HepG2 (cell line): ENCODE measurements around the gene VPS26B. TPM values are rescaled to one million over a fixed set of nuclear protein-coding genes. Genes with fewer than 3 reads are reported as not detected.

ENCODE experiments used
- CENPX ChIP-seq: sonication (generic); formaldehyde crosslinking; IDR thresholded peaks from 2 replicates; pipeline ENCODE4 v1.9.0; 2021; ENCODE audit warnings: mild to moderate bottlenecking, missing genetic modification reagents, moderate library complexity
- DR1 ChIP-seq: sonication (generic); formaldehyde crosslinking; IDR thresholded peaks from 2 replicates; pipeline ENCODE4 v1.8.0; 2021; ENCODE audit warnings: mild to moderate bottlenecking, missing genetic modification reagents, inconsistent platforms
- ETV5 ChIP-seq: IDR thresholded peaks from 2 replicates; pipeline ENCODE4 v1.6.1; 2018; ENCODE audit warnings: missing biosample characterization, missing genetic modification reagents, inconsistent platforms, borderline replicate concordance
- FOXA3 ChIP-seq: IDR thresholded peaks from 2 replicates; pipeline ENCODE4 v1.6.1; 2016; ENCODE audit warnings: missing genetic modification reagents, missing compliant biosample characterization
- GABPA ChIP-seq, 2 experiments: IDR thresholded peaks; 2 replicates each; pipeline ENCODE4 v1.6.1; 2011 to 2016; ENCODE audit warnings: low read depth in 2 of 2, low read length in 1 of 2, missing biosample characterization in 1 of 2, missing genetic modification characterization in 1 of 2
- HDAC1 ChIP-seq: sonication (generic); formaldehyde crosslinking; IDR thresholded peaks from 2 replicates; pipeline ENCODE4 v1.5.1; 2020; ENCODE audit warnings: mild to moderate bottlenecking, missing genetic modification reagents
- HES4 ChIP-seq: sonication (generic); formaldehyde crosslinking; IDR thresholded peaks from 2 replicates; pipeline ENCODE4 v1.9.0; 2021; ENCODE audit warnings: mild to moderate bottlenecking, missing genetic modification reagents, borderline replicate concordance
- HNF4G ChIP-seq, 2 experiments: sonication (generic) in 1 of 2; formaldehyde crosslinking in 1 of 2; IDR thresholded peaks; 2 replicates each; pipeline versions ENCODE4 v1.4.0 to v1.6.1; 2011 to 2020; ENCODE audit warnings: borderline replicate concordance in 2 of 2, low read depth in 2 of 2, mild to moderate bottlenecking in 2 of 2, low read length in 1 of 2, missing genetic modification reagents in 1 of 2, moderate library complexity in 1 of 2
- IRX3 ChIP-seq: sonication (generic); formaldehyde crosslinking; IDR thresholded peaks from 2 replicates; pipeline ENCODE4 v1.8.1; 2023; ENCODE audit warnings: mild to moderate bottlenecking, low read depth, missing genetic modification reagents, borderline replicate concordance
- ISX ChIP-seq: sonication (generic); formaldehyde crosslinking; conservative IDR thresholded peaks from 2 replicates; pipeline ENCODE4 v1.5.0; 2020; ENCODE audit warnings: missing genetic modification reagents
- KLF6 ChIP-seq: IDR thresholded peaks from 2 replicates; pipeline ENCODE4 v1.8.0; 2016; ENCODE audit warnings: missing biosample characterization, missing genetic modification reagents
- MYC ChIP-seq: sonication (generic); formaldehyde crosslinking; IDR thresholded peaks from 2 replicates; pipeline ENCODE4 v1.9.0; 2021; ENCODE audit warnings: missing genetic modification reagents, borderline replicate concordance
- NCOA5 ChIP-seq: sonication (generic); formaldehyde crosslinking; IDR thresholded peaks from 2 replicates; pipeline ENCODE4 v1.4.0; 2020; ENCODE audit warnings: missing genetic modification reagents
- PHF8 ChIP-seq: sonication (generic); formaldehyde crosslinking; IDR thresholded peaks from 2 replicates; pipeline ENCODE4 v1.5.0; 2020; ENCODE audit warnings: missing genetic modification reagents
- REPIN1 ChIP-seq: sonication (generic); formaldehyde crosslinking; IDR thresholded peaks from 2 replicates; pipeline ENCODE4 v1.8.0; 2022; ENCODE audit warnings: missing genetic modification reagents, low read depth, mild to moderate bottlenecking, borderline replicate concordance
- SNAPC5 ChIP-seq: sonication (generic); formaldehyde crosslinking; IDR thresholded peaks from 2 replicates; pipeline ENCODE4 v1.8.1; 2023; ENCODE audit warnings: mild to moderate bottlenecking, missing genetic modification reagents, borderline replicate concordance
- STAG1 ChIP-seq: sonication (generic); formaldehyde crosslinking; IDR thresholded peaks from 2 replicates; pipeline ENCODE4 v1.4.0; 2020; ENCODE audit warnings: missing genetic modification reagents
- TFE3 ChIP-seq: IDR thresholded peaks from 2 replicates; pipeline ENCODE4 v1.6.1; 2016
- ZBTB8A ChIP-seq: sonication (generic); formaldehyde crosslinking; IDR thresholded peaks from 2 replicates; pipeline ENCODE4 v1.4.0; 2020; ENCODE audit warnings: mild to moderate bottlenecking, low read depth, missing genetic modification reagents, borderline replicate concordance
- ZGPAT ChIP-seq: IDR thresholded peaks from 2 replicates; pipeline ENCODE4 v1.6.1; 2016; ENCODE audit warnings: mild to moderate bottlenecking
- ZNF264 ChIP-seq: sonication (generic); formaldehyde crosslinking; IDR thresholded peaks from 2 replicates; pipeline ENCODE4 v1.4.0; 2020; ENCODE audit warnings: missing genetic modification reagents
- ZNF337 ChIP-seq: sonication (generic); formaldehyde crosslinking; IDR thresholded peaks from 2 replicates; pipeline ENCODE4 v1.5.1; 2020; ENCODE audit warnings: missing genetic modification reagents, low read depth, mild to moderate bottlenecking, borderline replicate concordance
- ZNF441 ChIP-seq: sonication (generic); formaldehyde crosslinking; IDR thresholded peaks from 2 replicates; pipeline ENCODE4 v1.7.0; 2021; ENCODE audit warnings: missing genetic modification reagents, borderline replicate concordance
- ZNF788 ChIP-seq: sonication (generic); formaldehyde crosslinking; IDR thresholded peaks from 2 replicates; pipeline ENCODE4 v1.5.0; 2020; ENCODE audit warnings: mild to moderate bottlenecking, missing genetic modification reagents, borderline replicate concordance
- polyA plus RNA-seq, 8 experiments: library from polyadenylated mRNA; depleted of rRNA in 3 of 8; stranded (reverse) in 7 of 8; unstranded in 1 of 8; fragments of >200 nt; fragmentation: Illumina TruSeq in 4 of 8; extraction: Trizol in 4 of 8; gene quantifications; 2 replicates each; pipeline versions ENCODE4 v1.2.1 to v1.2.3, GENCODE V29; 2011 to 2016; ENCODE audit warnings: low read depth in 4 of 8, missing spikeins in 1 of 8, mixed read lengths in 1 of 8; ENCODE audit not compliant: insufficient read depth in 1 of 8
- total RNA-seq, 5 experiments: library from RNA; depleted of rRNA; stranded (reverse); fragments of >200 nt; fragmentation: Illumina TruSeq; extraction: Trizol; gene quantifications; 2 replicates each; pipeline ENCODE4 v1.2.3, GENCODE V29; 2016; ENCODE audit warnings: low read depth in 1 of 5
- TF ChIP-seq, protein P1 (sequence below): fragments of 450-650 bp; IDR thresholded peaks from 2 replicates; pipeline ENCODE4 v1.6.1; 2017

The VPS26B gene
- total and polyA plus RNA-seq, 2 of the 13 experiments (the other 11 are each of a cell fraction or from before 2014, with no cell fraction given), result 20.2 to 23.2 TPM

DNA sequence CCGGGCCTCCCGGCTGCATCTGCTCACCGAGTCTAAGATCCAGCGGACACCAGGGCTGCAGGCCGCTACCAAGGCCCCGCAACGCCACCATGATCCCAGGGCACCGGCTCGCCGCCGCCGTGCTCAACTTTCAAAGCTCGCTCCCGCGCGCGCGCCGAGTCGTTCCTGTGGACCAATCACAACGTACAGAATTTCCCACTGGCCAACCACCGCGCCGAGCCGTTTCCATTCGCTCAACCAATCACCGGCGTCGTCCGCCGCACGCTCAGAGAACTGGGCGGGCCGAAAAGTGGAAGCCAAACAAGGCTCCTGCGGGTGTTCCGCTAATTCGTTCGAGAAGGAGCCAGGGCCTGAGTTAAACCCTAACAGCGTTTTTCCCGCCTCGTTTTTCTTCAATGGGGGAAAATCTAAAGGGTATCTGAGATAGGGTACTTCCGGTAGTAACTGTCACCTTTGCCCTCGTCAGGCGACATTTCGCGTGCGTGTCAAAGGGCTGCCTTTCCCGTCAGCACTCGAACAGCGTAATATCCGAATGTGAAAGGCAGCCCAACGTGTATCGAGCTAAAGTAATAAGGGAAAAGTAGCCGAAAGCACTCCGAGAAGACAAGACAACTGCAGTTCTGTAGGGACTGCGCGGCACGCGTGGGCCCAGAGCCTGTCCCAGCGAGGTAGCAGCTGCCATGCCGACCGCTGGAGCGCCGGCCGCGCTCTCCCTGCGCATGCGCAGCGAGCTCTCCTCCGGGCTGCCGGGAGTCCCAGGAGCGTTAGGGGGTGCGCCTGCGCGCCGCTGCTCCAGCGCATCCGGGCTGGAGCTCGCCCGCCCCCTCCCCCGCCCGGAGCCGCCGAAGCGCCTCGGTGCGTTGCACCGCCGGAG is at the start of gene VPS26B, which contains the start of gene NCAPD3 (continued):
- TF ChIP-seq TFE3 (CRISPR knock-in tag) (0 out of 2 replicates have a peak, but pooled peaks have one; percentile 38), SNAPC5 (CRISPR knock-in tag) (peak; percentile 84), ZNF441 (CRISPR knock-in tag) (peak; percentile 84; the same call in 1 of the 2 replicates), DR1 (CRISPR knock-in tag) (peak; percentile 72), FOXA3 (peak; percentile 5; the same call in 1 of the 2 replicates), IRX3 (CRISPR knock-in tag) (peak; percentile 14; the same call in 1 of the 2 replicates), CENPX (no peak), GABPA (IDR thresholded peaks at IDR 0.05; ENCODE audit: low read depth, low read length) (no peak), GABPA (CRISPR knock-in tag; IDR thresholded peaks at IDR 0.05; ENCODE audit: low read depth) (peak; percentile 64; the same call in 1 of the 2 replicates), PHF8 (peak; percentile 95), ZGPAT (CRISPR knock-in tag) (peak; percentile 66), STAG1 (CRISPR knock-in tag) (no peak), HNF4G (IDR thresholded peaks at IDR 0.05; ENCODE audit: borderline replicate concordance, low read depth, low read length) (0 out of 2 replicates have a peak, but pooled peaks have one; percentile 6), HNF4G (CRISPR knock-in tag; IDR thresholded peaks at IDR 0.05; ENCODE audit: borderline replicate concordance, low read depth) (no peak), NCOA5 (CRISPR knock-in tag) (no peak), ETV5 (CRISPR knock-in tag) (peak; percentile 49; the same call in 1 of the 2 replicates), HES4 (CRISPR knock-in tag) (peak; percentile 54; the same call in 1 of the 2 replicates), ZBTB8A (CRISPR knock-in tag) (peak; percentile 78; the same call in 1 of the 2 replicates), MYC (peak; percentile 87), HDAC1 (CRISPR knock-in tag) (peak; percentile 89), ZNF264 (CRISPR knock-in tag) (peak; percentile 88), KLF6 (no peak), ZNF788 (CRISPR knock-in tag) (peak; percentile 65), REPIN1 (CRISPR knock-in tag) (peak; percentile 72), ZNF337 (CRISPR knock-in tag) (no peak), ISX (no peak)
- TF ChIP-seq, protein P1, sequence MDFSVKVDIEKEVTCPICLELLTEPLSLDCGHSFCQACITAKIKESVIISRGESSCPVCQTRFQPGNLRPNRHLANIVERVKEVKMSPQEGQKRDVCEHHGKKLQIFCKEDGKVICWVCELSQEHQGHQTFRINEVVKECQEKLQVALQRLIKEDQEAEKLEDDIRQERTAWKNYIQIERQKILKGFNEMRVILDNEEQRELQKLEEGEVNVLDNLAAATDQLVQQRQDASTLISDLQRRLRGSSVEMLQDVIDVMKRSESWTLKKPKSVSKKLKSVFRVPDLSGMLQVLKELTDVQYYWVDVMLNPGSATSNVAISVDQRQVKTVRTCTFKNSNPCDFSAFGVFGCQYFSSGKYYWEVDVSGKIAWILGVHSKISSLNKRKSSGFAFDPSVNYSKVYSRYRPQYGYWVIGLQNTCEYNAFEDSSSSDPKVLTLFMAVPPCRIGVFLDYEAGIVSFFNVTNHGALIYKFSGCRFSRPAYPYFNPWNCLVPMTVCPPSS, result no peak
